DND-41 (cell line): ENCODE results near the gene VWCE.
"Not testable (repeated sequence)": the region's sequence is repeated elsewhere in the genome, so short reads cannot be mapped to it uniquely, and the experiment has no call there.

Experiments
- ATAC-seq: fragments of 200-7000 bp; cut with Tn5 transposase; 3 replicates; pipeline ENCODE4 v1.9.1; 2021; ENCODE audit warnings: low read depth; ENCODE audit not compliant: insufficient read depth
- DNase-seq: peaks from one replicate; pipeline ENCODE4 v3.0.0-alpha.2; 2020
- H2AFZ ChIP-seq: 2 replicates; pipeline ENCODE4 v1.6.0; 2012; ENCODE audit warnings: low read depth, low read length
- H3K27ac ChIP-seq: 2 replicates; pipeline ENCODE4 v1.5.1; 2012; ENCODE audit warnings: low read length, inconsistent platforms
- H3K27me3 ChIP-seq: fragments of 200-600 bp; sonication (generic); 2 replicates; pipeline ENCODE4 v1.6.0; 2012; ENCODE audit warnings: low read length, mild to moderate bottlenecking, inconsistent platforms; ENCODE audit not compliant: insufficient read depth, poor library complexity
- H3K36me3 ChIP-seq: 2 replicates; pipeline ENCODE4 v1.5.1; 2012; ENCODE audit warnings: low read length, inconsistent platforms; ENCODE audit not compliant: insufficient read depth
- H3K4me1 ChIP-seq: 2 replicates; pipeline ENCODE4 v1.5.1; 2012; ENCODE audit warnings: mild to moderate bottlenecking, low read length; ENCODE audit not compliant: insufficient read depth
- H3K4me2 ChIP-seq: 2 replicates; pipeline ENCODE4 v1.6.0; 2012; ENCODE audit warnings: mild to moderate bottlenecking, moderate library complexity, low read length, inconsistent platforms; ENCODE audit not compliant: insufficient read depth
- H3K4me3 ChIP-seq, 2 experiments: fragments of 200-600 bp in 1 of 2; shearing (Covaris generic) in 1 of 2; 2 replicates each; pipeline ENCODE4 v1.5.1; 2012 to 2016; ENCODE audit warnings: inconsistent platforms in 2 of 2, low read length in 2 of 2, mild to moderate bottlenecking in 2 of 2, low read depth in 1 of 2, moderate library complexity in 1 of 2
- H3K79me2 ChIP-seq: 2 replicates; pipeline ENCODE4 v1.6.0; 2012; ENCODE audit warnings: low read length, inconsistent platforms; ENCODE audit not compliant: insufficient read depth
- H3K9ac ChIP-seq: 2 replicates; pipeline ENCODE4 v1.6.0; 2012; ENCODE audit warnings: low read depth, mild to moderate bottlenecking, inconsistent platforms, low read length, moderate library complexity
- H3K9me3 ChIP-seq: 2 replicates; pipeline ENCODE4 v1.5.1; 2012; ENCODE audit warnings: low read length, moderate library complexity, mild to moderate bottlenecking, inconsistent platforms; ENCODE audit not compliant: insufficient read depth, severe bottlenecking
- H4K20me1 ChIP-seq: 2 replicates; pipeline ENCODE4 v1.6.0; 2012; ENCODE audit warnings: low read length; ENCODE audit not compliant: insufficient read depth

Gene VWCE

DNA sequence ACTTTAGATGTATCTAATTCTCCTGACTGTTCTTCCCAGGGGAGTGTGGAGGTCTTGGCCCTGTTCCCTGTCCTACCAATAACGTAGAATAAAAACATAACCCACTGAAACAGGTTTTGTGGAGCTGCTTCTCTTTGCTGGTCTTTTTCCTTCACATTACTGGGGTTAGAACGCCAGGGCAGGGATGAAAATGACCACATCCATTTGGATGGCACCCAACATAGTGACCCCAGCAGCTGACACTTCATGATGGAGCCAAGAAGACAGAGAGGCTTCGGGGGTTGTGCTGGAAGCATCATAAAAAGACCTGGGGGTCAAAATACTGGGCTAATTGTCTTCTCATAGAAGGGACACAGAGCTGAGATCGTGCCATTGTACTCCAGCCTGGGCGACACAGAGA is 63.5 kb downstream of the VWCE start:
- not testable (repeated sequence) for DNase-seq

DNA sequence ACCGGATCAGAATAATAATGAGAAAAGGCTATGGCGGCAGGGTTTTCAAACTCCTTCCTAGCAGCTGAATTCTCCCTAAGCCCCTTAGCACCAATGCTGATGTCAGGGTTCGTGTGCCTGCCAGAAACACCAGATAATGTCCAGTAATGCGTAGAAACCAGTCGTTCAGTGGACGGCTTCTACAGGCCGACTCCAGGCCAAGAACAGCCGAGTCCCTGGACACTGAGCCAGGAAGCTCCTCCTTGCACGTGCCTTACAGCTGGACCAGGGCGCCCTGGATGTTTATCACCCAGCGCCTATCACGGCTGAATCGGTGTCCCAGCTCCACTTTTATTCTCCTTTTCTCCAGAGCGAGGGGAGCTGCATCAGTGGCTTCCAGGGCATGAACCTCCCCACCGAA is 64.1 kb downstream of the VWCE start:
- DNase-seq, ATAC-seq, H3K36me3 ChIP-seq: not testable (repeated sequence)

More for the DNA sequence above, 63.5 kb downstream of the VWCE start:
- H3K9me3 ChIP-seq, H3K9ac ChIP-seq, H3K79me2 ChIP-seq, H3K4me3 ChIP-seq, H3K27ac ChIP-seq, H3K4me1 ChIP-seq, H3K27me3 ChIP-seq, H4K20me1 ChIP-seq, ATAC-seq, H3K4me2 ChIP-seq, H2AFZ ChIP-seq, H3K36me3 ChIP-seq: not testable (repeated sequence)

DNA sequence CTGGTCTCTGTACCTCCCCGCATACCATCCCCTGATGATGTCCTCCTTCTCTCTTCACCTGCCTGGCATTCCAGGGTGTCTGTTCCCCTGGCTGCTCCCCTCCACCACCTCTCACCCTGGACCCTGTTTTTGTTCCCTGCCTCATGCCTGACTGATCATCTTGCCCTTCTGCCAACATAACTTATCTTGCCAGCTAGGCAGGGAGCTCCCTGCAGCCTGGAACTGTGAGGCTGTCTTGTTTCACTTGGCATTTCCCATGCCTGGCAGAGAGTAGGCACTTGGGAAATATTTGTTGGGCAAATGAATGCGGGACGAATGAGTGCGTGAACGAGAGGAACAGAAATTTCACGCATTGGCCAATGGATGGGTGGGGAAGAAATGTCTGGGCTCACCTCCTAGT is 65.7 kb downstream of the VWCE start:
- ATAC-seq, H3K4me1 ChIP-seq: not testable (repeated sequence)

More for the DNA sequence above, 64.1 kb downstream of the VWCE start:
- H3K4me1 ChIP-seq, H3K27ac ChIP-seq, H3K4me3 ChIP-seq, H3K79me2 ChIP-seq, H3K27me3 ChIP-seq, H3K4me2 ChIP-seq, H3K9me3 ChIP-seq, H2AFZ ChIP-seq, H4K20me1 ChIP-seq, H3K9ac ChIP-seq: not testable (repeated sequence)

GRCh38 chr11:61226457-61227137 is 68.5 kb downstream of the VWCE start:
- not testable (repeated sequence) for H3K9me3 ChIP-seq, H3K4me3 ChIP-seq, DNase-seq, H3K27ac ChIP-seq, H3K27me3 ChIP-seq, H3K4me2 ChIP-seq, H3K36me3 ChIP-seq, H3K4me1 ChIP-seq, H4K20me1 ChIP-seq, H3K9ac ChIP-seq, H3K79me2 ChIP-seq, ATAC-seq, H2AFZ ChIP-seq

More for the DNA sequence above, 65.7 kb downstream of the VWCE start:
- H3K9me3 ChIP-seq, H3K36me3 ChIP-seq, DNase-seq, H3K9ac ChIP-seq, H4K20me1 ChIP-seq, H3K27ac ChIP-seq, H3K4me2 ChIP-seq, H3K4me3 ChIP-seq, H3K27me3 ChIP-seq, H2AFZ ChIP-seq, H3K79me2 ChIP-seq: not testable (repeated sequence)

DNA sequence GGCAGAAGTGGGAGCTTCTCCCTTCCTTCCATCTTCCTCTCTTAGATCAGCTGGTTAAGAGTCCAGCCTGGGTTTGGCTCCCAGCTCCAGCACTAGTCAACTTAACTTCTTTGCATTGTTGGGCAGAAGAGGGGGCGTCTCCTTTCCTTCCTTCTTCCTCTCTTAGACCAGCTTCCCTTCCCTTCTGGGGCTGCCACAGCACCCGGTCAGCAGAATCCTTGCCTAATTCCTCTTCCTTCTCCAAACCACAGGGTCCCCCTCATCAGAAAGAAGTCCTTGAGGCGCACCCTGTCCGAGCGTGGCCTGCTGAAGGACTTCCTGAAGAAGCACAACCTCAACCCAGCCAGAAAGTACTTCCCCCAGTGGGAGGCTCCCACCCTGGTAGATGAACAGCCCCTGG is 72.4 kb downstream of the VWCE start:
- DNase-seq, H3K9me3 ChIP-seq, H3K9ac ChIP-seq, H4K20me1 ChIP-seq, H3K79me2 ChIP-seq, ATAC-seq, H3K27me3 ChIP-seq, H3K4me3 ChIP-seq, H2AFZ ChIP-seq, H3K27ac ChIP-seq, H3K4me2 ChIP-seq, H3K36me3 ChIP-seq, H3K4me1 ChIP-seq: not testable (repeated sequence)

GRCh38 chr11:61222047-61222446 is 73.1 kb downstream of the VWCE start, which contains the start of gene PGA4:
TSS of gene PGA4 (plus strand) at chr11:61222347. CDS start at chr11:61222401, 54 bp downstream.
- not testable (repeated sequence) for H3K27me3 ChIP-seq, H2AFZ ChIP-seq, H4K20me1 ChIP-seq, DNase-seq, H3K4me3 ChIP-seq, H3K36me3 ChIP-seq, H3K27ac ChIP-seq, H3K9me3 ChIP-seq, H3K9ac ChIP-seq, H3K79me2 ChIP-seq, ATAC-seq, H3K4me2 ChIP-seq, H3K4me1 ChIP-seq

- ATAC-seq, H3K36me3 ChIP-seq, H3K79me2 ChIP-seq, H3K27ac ChIP-seq, H4K20me1 ChIP-seq, H2AFZ ChIP-seq, H3K4me1 ChIP-seq, H3K9ac ChIP-seq, H3K27me3 ChIP-seq, H3K4me2 ChIP-seq, H3K9me3 ChIP-seq, DNase-seq, H3K4me3 ChIP-seq: not testable (repeated sequence)
These were observed 76.1 kb downstream of the VWCE start for GRCh38 chr11:61219016-61219415.

- not testable (repeated sequence) for H3K4me1 ChIP-seq, H3K27ac ChIP-seq, DNase-seq, H3K4me2 ChIP-seq, H3K4me3 ChIP-seq, ATAC-seq, H3K9me3 ChIP-seq, H3K9ac ChIP-seq, H2AFZ ChIP-seq, H4K20me1 ChIP-seq, H3K79me2 ChIP-seq, H3K27me3 ChIP-seq, H3K36me3 ChIP-seq
These were observed 76.8 kb downstream of the VWCE start for GRCh38 chr11:61218306-61218705.
